Measurements from ENCODE around the gene NRG3. TPM values are rescaled to one million over a fixed set of nuclear protein-coding genes. Genes with fewer than 3 reads are reported as not detected.

Gene NRG3
- total RNA-seq, 1 experiment from 2014 or later, result not detected

DNA sequence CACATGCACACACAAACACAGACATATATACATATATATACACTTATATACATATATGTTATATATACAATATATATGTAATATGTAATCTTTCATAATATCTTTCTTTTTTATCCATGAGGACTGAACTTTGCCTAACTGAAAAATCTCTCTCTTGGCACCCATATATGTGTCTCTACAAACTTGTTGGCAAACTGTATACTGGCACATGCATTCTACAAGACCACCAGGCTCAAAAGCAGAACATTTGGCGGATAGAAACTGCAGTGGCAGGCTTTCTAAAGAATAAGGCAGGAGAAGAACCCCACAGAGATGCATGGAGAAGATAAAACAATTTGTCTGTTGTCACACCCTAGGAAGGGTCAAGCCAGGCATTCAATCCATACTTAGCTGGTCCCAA lies 165.3 kb downstream of the NRG3 start:
- TF ChIP-seq SIN3A (IDR thresholded peaks at IDR 0.05; ENCODE audit: low read depth), result no peak
- Histone ChIP-seq H2AFZ (ENCODE audit: low read depth, low read length, poor library complexity, severe bottlenecking) (no peak overlapping the region), H3K4me2 (ENCODE audit: low read length) (no peak overlapping the region), H3K27me3 (ENCODE audit: insufficient read depth, low read length) (no peaks in the 10 kb centered on the region), H3K79me2 (ENCODE audit: insufficient read depth, low read length) (no peaks in the 10 kb centered on the region), H3K9ac (ENCODE audit: low read length) (no peak overlapping the region), H3K9me2 (ENCODE audit: insufficient read depth) (no peaks in the 10 kb centered on the region), H3K27ac (ENCODE audit: low read depth, low read length) (no peak overlapping the region), H3K4me1 (ENCODE audit: control insufficient read depth in 1 of 2, insufficient read depth in 2 of 2, low read length in 2 of 2) (no peaks in the 10 kb centered on the region), H3K36me3 (ENCODE audit: control insufficient read depth in 1 of 2, insufficient read depth in 2 of 2, low read length in 2 of 2) (no peaks in the 10 kb centered on the region), H3K9me3 (ENCODE audit: control insufficient read depth in 1 of 2, insufficient read depth in 1 of 2, low read depth in 1 of 2, low read length in 2 of 2) (peaks cover 3 to 8% of the 10 kb centered on the region in 2 experiments; a peak in 2 of 4 replicates), H3K4me3 (replicated peaks in 1 of 2; ENCODE audit: low read depth in 1 of 2, low read length in 2 of 2) (no peak overlapping the region), H4K20me1 (ENCODE audit: insufficient read depth) (no peaks in the 10 kb centered on the region)
- ATAC-seq (no peak), DNase-seq (ENCODE audit: low read depth, low spot score) (no peak)
- intact Hi-C loops (cut with micrococcal nuclease), result no loop called here
- ChIA-PET CTCF (no interaction called here), RAD21 (ENCODE audit: low non-redundant PET in 1 of 2, low total read pairs in 2 of 2, uncharacterized antibody in 2 of 2, unreplicated experiment in 2 of 2) (no interaction called here), POLR2A (no interaction called here)
- no TSS peak for BruUV-seq (replicated peaks)

- TF ChIP-seq, protein P1, sequence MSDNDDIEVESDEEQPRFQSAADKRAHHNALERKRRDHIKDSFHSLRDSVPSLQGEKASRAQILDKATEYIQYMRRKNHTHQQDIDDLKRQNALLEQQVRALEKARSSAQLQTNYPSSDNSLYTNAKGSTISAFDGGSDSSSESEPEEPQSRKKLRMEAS (IDR thresholded peaks at IDR 0.05), result no peak
- TF ChIP-seq EZH2phosphoT487 (IDR thresholded peaks at IDR 0.05; ENCODE audit: borderline replicate concordance) (no peak), FOSL1 (IDR thresholded peaks at IDR 0.05; ENCODE audit: low read depth) (no peak), JUND (IDR thresholded peaks at IDR 0.05) (no peak)
- intact Hi-C loops (cut with micrococcal nuclease), result no loop called here
- no TSS peak for BruUV-seq (replicated peaks)
Measured at GRCh38 chr10:82041018-82041417, 166.0 kb downstream of the NRG3 start.

More at GRCh38 chr10:82041018-82041417, 166.0 kb downstream of the NRG3 start:
- Histone ChIP-seq H2AFZ (ENCODE audit: low read depth, low read length, poor library complexity, severe bottlenecking) (no peak overlapping the region), H3K36me3 (ENCODE audit: control insufficient read depth in 1 of 2, insufficient read depth in 2 of 2, low read length in 2 of 2) (no peaks in the 10 kb centered on the region), H3K4me2 (ENCODE audit: low read length) (no peak overlapping the region), H3K9me2 (ENCODE audit: insufficient read depth) (no peaks in the 10 kb centered on the region), H3K4me3 (replicated peaks in 1 of 2; ENCODE audit: low read depth in 1 of 2, low read length in 2 of 2) (no peak overlapping the region), H3K4me1 (ENCODE audit: control insufficient read depth in 1 of 2, insufficient read depth in 2 of 2, low read length in 2 of 2) (no peaks in the 10 kb centered on the region), H4K20me1 (ENCODE audit: insufficient read depth) (no peaks in the 10 kb centered on the region), H3K9ac (ENCODE audit: low read length) (no peak overlapping the region), H3K9me3 (ENCODE audit: control insufficient read depth in 1 of 2, insufficient read depth in 1 of 2, low read depth in 1 of 2, low read length in 2 of 2) (peaks cover 3 to 8% of the 10 kb centered on the region in 2 experiments; a peak in 2 of 4 replicates), H3K27ac (ENCODE audit: low read depth, low read length) (no peak overlapping the region), H3K27me3 (ENCODE audit: insufficient read depth, low read length) (no peaks in the 10 kb centered on the region), H3K79me2 (ENCODE audit: insufficient read depth, low read length) (no peaks in the 10 kb centered on the region)
- DNase-seq (ENCODE audit: low read depth, low spot score) (no peak), ATAC-seq (no peak)
- ChIA-PET CTCF (no interaction called here), POLR2A (no interaction called here), RAD21 (ENCODE audit: low non-redundant PET in 1 of 2, low total read pairs in 2 of 2, uncharacterized antibody in 2 of 2, unreplicated experiment in 2 of 2) (no interaction called here)
